ENCODE measurements around the gene PAK6.

PAK6 gene

DNA sequence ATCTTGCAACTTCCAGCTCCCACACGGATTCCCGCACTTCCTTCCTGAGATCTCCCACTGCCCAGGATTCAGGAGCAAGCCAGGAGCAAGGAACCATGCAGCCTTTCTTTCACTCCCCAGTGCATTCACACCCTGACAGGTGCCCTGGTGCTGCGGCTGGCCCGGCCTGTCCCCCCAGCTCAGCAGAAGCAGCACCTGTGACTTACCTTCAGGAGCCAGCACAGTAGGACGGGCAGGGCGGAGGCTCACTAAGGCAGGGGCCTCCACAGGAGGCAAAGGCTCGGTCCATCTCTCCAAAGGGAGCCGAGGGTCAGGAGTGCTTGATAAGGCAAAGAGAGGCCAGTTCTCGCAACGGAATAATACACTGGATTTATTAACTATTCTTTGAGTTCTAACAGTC, 39.2 kb downstream of the PAK6 start:
- DNase-seq: no peak

DNA sequence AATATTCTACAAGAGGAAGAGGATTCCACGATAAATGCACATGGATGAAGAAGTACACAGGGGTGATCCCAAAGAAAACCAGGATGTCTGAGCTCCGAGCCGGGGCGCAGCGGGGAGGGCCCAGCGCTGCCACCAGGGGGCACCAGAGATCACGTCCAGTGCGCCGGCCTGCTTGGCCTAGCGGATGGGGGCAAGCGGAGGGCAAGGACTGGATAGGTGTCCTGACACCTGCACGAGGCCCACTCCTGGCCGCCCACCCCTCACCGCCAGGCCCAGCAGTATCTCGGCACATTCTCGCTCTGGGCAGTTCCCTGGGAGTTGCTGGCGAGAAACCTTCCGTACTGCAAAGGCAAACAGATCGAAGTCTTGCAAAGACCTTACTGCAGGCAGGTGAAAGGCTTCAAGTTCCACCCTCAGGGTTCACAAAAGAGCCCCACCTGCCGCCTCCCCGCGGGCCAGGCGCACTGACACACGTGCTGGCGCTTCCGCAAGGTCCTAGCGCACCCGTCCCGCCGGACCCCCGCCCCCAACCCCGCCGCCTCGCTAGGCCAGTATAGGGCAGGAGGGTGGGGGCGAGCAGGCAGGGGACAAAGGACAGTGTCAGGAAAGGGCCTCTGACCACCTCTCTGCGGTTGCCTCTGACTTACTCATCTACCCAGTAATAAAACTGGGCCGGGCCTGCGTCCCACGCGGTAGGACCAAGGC, 40.7 kb downstream of the PAK6 start:
- DNase-seq: peak; percentile 46

DNA sequence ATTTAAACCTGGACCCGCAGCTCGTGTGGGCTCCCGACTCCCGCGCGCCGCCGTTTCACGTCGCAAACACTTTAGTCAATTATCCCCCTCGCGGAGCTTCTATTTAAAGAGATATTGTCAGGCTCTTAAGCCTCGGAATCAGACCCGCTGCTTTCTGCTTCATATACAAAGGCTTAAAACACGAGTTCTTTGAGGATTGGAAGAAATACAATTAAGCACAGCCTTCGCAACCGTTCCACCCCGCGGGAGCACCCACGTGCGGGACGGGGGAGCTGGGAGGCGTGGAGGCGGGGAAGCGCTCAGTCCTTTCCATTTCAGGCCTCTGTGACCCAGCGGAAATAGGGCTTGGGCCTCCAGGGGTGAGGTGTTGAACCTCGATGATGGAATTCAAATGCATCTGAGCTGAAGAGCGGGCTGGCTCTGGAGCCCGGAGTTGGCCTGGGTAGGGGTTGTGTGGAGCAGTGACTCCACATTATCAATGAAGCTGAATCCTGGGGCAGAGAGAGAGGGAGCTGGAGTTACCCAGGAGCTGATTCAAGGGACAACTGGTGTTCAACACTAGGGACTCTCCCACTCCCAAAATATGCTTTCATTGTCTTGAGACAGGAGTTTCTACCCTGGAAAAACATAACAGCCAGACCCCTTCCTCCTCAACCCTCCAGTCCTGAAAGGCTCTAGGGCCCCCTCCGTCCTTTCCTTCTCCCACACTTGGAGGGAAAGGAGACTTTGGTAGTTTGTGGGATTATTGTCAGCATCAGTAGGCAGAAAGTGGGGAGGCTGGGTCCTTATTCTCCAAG, 41.6 kb downstream of the PAK6 start:
- no peak for DNase-seq

DNA sequence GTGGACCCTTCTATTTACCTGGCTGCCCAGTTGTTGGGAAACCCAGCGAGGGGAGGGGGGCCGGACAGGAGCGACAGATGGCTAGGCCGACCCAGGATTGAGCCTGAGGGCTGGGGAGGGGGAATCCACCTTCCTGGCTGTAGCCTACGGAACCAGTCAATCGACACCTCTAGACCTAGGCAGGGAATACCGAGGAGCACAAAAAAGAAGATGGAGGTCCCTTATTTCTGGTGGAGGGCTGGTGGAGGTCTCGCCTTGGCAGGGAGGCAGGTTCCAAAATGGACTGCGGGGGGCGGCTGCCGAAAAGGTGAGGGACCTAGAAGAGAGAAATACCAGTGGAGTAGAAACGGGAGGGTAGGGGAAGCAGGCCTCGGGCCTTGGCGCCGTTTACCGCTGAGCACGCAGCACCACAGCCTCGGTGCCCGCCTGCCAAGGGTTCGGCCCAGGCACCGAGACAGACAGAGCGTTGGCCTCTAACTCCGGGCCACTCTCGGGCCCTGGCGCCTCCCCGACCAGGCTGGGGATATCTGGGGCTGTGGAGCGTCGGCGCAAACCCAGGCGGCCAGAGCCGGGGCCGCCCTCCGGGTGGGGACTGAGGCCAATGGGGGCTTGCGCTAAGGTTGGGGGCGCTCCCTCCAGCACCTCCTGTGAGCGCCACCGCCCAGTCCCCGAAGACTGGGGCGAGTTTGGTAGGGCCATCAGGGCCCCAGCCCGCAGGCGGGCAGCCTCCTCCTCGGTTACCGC, 42.4 kb downstream of the PAK6 start:
- no peak for DNase-seq

DNA sequence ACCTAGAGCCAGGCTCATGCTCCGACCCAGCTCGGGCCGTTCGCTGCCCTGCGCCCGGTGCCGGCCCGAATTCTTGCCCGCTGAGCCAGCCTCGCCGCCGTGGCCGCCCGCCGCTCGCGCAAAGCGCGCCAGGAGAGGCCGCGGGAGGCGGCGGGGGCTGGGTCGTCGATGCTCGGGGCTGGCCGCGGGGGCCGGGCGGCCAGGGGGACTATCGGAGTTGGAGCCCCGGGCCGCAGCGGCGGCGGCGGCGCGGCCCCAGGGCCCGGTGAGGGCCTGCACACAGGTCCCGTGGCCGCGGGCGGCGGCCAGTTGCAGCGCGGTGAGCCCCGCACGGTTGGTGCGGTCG, 42.9 kb downstream of the PAK6 start:
- DNase-seq: no peak

DNA sequence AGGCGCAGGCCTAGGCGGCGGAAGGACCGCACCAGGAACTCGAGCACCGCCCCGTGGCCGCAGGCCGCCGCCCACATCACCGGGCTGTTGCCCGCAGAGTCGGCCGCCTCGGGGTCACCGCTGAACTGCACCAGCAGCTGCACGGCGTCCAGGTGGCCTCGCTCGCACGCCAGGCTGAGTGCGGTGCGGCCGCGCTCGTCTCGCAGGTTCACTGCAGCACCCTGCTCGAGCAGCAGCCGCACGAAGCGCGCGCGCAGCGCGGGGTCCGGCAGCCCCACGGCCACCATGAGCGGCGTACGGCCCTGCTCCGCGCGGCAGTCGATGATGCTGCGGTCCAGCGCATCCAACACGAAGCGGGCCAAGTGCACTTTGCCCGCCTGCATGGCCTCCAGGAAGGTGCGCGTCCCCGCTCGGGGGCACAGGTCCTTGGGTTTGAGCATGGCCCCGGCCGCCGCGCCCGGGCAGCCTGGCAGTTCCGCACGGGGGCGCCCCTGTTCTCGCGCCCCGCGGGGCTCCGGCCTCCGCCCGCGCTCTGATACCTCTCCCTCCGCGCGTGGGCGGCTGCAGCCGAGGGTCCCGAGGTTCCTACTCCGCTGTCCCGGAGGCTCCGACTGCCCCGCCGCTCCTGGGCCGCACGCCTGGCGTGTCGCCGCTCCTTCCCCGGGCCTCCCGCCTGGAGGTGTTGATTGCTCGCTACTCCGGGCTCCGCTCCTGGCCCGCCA, 43.4 kb downstream of the PAK6 start:
- DNase-seq: no peak

DNA sequence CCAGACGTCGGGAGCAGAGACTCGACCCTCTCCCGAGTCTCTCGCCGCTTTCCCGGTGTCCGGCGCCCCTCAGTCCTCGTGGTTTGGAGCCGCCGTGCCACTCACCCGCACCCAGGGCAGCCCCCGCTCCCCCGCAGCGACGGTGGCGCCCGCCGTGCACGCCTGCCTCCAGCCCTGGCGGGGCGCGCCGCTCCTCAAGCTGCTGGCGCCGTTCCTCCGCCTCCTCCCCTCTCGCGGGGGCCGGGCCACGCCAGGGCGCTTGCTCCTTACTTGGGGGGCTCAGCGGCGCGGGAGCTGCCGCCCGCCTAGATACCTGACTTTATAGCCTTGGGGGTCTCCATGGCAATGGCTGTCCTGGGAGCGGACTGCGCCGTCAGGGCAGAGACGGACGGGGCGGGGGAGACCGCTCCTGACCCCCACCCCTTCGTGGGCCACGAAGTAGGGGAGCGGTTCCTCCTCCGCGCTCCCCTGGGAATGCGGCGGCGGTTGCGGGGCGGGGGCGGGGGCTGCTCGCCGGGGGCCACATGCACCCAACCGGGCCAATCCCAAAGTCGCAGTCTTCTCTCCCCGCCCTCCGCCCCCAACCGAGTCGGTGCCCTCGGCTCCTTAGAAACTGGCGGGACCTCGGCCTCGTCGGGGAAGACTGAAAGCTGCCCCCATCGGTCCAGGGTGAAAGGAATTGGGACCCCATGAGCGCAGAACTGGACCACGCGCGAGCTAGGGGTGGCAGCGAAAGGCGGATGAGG, 44.2 kb downstream of the PAK6 start, which contains the start of gene ANKRD63:
Gene ANKRD63, minus strand, starts transcription at position 196 of the 746 bp plus-strand sequence. CDS start 478 bp downstream, outside the sequence.
- DNase-seq: no peak

- no peak for DNase-seq
Observed at GRCh38 chr15:40283615-40284300, 44.9 kb downstream of the PAK6 start.

DNA sequence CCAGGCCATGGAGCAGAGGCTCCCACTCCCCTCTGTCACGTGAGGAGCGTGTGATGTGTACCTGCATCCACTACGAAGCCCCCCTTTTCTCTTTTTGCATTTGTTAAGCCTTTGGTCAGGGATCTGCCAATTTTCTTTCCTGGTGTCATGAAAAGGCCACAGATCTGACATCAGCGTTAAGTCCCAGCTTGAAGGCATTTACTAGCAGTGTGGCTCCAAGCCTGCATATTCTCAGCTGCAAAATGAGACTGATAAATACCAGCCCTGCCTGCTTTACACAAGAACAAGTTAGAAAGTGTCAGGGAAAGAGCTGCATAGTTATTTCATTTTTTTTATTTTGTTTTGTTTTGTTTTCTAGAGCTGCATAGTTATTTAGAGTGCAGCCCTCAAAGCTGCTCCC, 46.3 kb downstream of the PAK6 start:
- DNase-seq: no peak

GRCh38 chr15:40285554-40286011, 46.7 kb downstream of the PAK6 start:
- no peak for DNase-seq

DNA sequence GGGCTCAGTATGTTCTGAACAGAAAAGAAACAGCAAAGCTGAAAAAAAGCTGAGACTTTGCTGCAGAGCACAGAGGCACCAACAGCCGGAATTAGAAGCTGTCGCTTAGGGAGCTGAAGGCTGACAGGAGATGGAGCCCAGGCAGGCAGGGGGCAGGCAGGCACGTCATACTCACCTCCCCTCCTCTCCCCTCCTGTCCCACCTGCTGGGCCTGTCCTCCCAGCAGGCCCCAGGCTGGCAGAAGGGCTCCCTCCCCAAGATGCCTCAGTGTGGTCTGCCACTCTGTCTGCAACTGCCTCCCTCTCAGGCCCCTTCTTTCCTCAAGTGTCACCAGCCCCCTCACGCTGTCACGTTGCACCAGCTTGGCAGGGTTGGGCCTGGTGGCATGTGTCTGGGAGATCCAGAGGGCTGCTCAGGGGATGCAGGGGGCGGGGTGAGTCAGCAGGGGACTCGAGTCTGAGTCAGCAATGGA, 47.2 kb downstream of the PAK6 start:
- DNase-seq: no peak

GRCh38 chr15:40286794-40287193, 47.9 kb downstream of the PAK6 start:
- DNase-seq: no peak

GRCh38 chr15:40287505-40287904, 48.6 kb downstream of the PAK6 start:
- no peak for DNase-seq

DNA sequence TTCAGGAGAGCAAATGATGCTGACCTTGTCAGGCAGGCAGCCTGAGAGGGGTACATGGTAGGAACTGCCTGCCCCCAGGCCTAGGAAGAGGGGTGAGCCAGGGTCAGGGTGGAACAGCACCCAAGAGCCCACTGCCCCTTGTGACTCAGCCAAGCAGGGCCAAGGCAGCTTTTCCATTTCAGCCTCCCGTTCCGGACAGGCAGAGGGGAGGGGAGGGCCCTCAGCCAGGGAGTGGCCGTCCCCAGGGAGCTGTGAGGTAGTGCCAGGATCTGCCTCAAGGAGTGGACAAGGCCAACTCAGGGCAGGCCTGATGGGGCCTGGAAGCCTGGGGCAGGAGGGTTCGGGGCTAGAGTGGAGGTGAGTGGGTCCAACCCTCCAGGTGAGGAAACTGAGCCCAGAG, 49.1 kb downstream of the PAK6 start:
- DNase-seq: no peak

DNA sequence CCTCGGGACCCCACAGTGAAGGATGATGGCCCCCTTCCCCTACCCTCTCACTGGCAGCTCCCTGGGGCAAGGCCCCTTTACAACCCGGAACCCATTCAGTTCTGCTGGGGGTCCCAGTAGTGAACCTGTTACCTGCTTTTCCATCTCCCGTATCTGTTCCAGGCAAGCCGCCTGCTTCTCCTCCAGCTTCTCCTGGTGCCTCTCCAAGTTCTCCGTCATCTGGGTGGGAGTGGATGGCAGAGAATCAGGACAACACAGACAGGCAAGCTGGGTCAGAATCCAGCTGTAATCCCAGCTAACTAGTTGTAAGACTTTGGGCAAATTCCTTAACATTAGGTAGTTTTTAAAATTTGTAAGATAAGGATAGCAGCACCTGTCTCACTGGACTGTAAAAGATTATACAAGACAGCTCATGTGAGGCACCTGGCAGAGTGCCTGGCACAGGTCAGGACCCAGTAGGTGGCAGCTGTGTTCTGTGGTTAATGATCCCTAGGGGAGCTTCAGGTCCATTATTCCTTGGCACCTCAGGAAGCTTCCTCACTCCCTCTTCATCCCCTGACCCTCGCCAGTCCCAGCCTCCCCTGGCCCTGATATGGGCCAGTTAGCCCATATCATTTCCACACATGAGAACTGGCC, 50.4 kb downstream of the PAK6 start:
- no peak for DNase-seq

DNA sequence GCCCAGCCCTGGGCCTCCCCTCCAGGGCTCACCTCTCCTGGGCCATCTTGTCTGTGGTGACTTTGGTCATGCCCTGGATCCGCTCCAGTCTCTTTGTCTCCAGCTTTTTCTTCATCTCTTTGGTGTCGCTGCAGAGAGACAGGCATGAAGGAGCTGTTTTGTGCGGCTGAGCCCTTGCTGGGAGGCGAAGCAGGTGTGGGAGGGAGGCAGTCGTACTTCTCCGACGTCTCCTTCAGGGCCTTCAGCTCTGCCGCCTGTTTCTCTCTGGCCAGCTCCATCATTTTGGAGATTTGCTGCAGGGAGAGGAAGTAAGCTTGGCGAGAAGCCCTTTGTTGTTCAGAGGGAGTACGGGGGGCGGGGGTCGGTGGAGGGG, 51.7 kb downstream of the PAK6 start:
- DNase-seq: no peak

- no peak for DNase-seq
Observed at GRCh38 chr15:40290918-40291574, 52.2 kb downstream of the PAK6 start.

DNA sequence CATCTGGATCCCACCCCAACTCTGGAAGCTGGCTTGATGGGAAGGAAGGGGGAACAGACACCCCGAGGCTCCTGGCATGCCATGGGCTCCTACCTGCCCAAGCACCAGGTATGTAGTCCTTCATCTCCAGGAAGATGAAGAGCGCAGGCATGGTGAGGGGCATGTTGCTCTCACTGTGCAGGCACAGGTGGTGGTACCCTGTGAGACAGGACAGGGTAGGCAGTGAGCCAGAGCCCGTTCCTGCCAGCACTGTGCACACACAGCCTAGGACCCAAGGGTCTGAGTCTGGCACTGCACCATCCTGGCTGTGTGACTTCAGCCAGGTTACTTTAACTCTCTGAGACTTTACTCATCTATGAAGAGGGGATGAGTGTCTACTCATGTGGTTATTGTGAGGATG, 53.4 kb downstream of the PAK6 start:
- DNase-seq: no peak

DNA sequence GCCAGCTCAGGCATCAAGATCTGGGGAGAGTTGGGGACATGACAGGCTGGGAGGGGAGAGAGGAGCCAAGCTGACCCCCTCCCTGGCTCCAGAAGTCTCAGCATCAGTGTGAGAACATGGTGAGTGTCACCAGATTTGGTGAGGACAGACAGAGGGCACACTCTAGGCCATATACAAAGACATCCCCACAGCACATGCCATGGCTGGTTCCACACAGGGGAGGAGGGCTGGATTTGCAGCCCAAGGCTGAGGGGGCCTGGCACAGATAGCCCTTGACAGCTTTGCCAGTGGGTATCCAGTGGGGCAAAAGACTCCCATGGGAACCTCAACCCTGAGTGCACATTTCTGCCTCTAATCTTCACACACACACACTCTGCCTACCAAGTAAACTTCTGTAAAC, 54.1 kb downstream of the PAK6 start:
- no peak for DNase-seq

All from NCI-H2107 (cell line).